HepG2 (cell line): ENCODE results near the gene HMGN4. TPM values are rescaled to one million over a fixed set of nuclear protein-coding genes. Genes with fewer than 3 reads are reported as not detected.

ENCODE experiments used
- KAT8 ChIP-seq: IDR thresholded peaks from 2 replicates; pipeline ENCODE4 v1.6.1; 2016; ENCODE audit warnings: missing genetic modification reagents, missing compliant biosample characterization
- MZF1 ChIP-seq: sonication (generic); formaldehyde crosslinking; IDR thresholded peaks from 2 replicates; pipeline ENCODE4 v1.8.1; 2023; ENCODE audit warnings: mild to moderate bottlenecking, missing genetic modification reagents, borderline replicate concordance
- NFAT5 ChIP-seq: sonication (generic); formaldehyde crosslinking; IDR thresholded peaks from 2 replicates; pipeline ENCODE4 v1.4.0; 2020; ENCODE audit warnings: missing genetic modification reagents
- NFE2L1 ChIP-seq: sonication (generic); formaldehyde crosslinking; IDR thresholded peaks from 2 replicates; pipeline ENCODE4 v1.4.0; 2020; ENCODE audit warnings: missing genetic modification reagents, mild to moderate bottlenecking, borderline replicate concordance
- PHF20 ChIP-seq: sonication (generic); formaldehyde crosslinking; IDR thresholded peaks from 2 replicates; pipeline ENCODE4 v1.5.0; 2020; ENCODE audit warnings: mild to moderate bottlenecking, missing genetic modification reagents
- PRPF4 ChIP-seq: fragments of 200-400 bp; formaldehyde crosslinking; IDR thresholded peaks from 2 replicates; pipeline ENCODE4 v1.6.1; 2016; ENCODE audit warnings: low read length, low read depth; ENCODE audit not compliant: poor library complexity, severe bottlenecking
- RBM39 ChIP-seq: fragments of 200-400 bp; formaldehyde crosslinking; IDR thresholded peaks from one replicate; pipeline ENCODE4 v1.6.1; 2018; ENCODE audit warnings: antibody characterized with exemption, mild to moderate bottlenecking, low read depth, low read length; ENCODE audit not compliant: poor library complexity, severe bottlenecking
- RELA ChIP-seq: sonication (generic); formaldehyde crosslinking; IDR thresholded peaks from 2 replicates; pipeline ENCODE4 v1.4.0; 2020; ENCODE audit warnings: missing genetic modification reagents
- SIN3B ChIP-seq: fragments of 150-350 bp; IDR thresholded peaks from 2 replicates; pipeline ENCODE4 v1.6.1; 2014; ENCODE audit warnings: low read length
- SOX13 ChIP-seq, 3 experiments: fragments of 450-650 bp in 1 of 3; sonication (generic) in 1 of 3; formaldehyde crosslinking in 1 of 3; IDR thresholded peaks in 2 of 3; conservative IDR thresholded peaks in 1 of 3; 2 replicates each; pipeline versions ENCODE4 v1.5.0 to v1.6.1; 2016 to 2020; ENCODE audit warnings: antibody characterized with exemption in 1 of 3, mild to moderate bottlenecking in 1 of 3, missing compliant biosample characterization in 1 of 3, missing genetic modification reagents in 1 of 3, moderate library complexity in 1 of 3
- UBTF ChIP-seq: sonication (generic); formaldehyde crosslinking; IDR thresholded peaks from 2 replicates; pipeline ENCODE4 v1.4.0; 2020; ENCODE audit warnings: mild to moderate bottlenecking, missing genetic modification reagents
- ZBTB7A ChIP-seq: sonication (generic); formaldehyde crosslinking; IDR thresholded peaks from 2 replicates; pipeline ENCODE4 v1.8.0; 2022; ENCODE audit warnings: mild to moderate bottlenecking, missing genetic modification reagents
- ZFY ChIP-seq: sonication (generic); formaldehyde crosslinking; IDR thresholded peaks from 2 replicates; pipeline ENCODE4 v1.4.0; 2020; ENCODE audit warnings: missing genetic modification reagents
- ZNF383 ChIP-seq: sonication (generic); formaldehyde crosslinking; IDR thresholded peaks from 2 replicates; pipeline ENCODE4 v1.4.0; 2020; ENCODE audit warnings: missing genetic modification reagents, mild to moderate bottlenecking, borderline replicate concordance
- ZNF577 ChIP-seq: sonication (generic); formaldehyde crosslinking; IDR thresholded peaks from 2 replicates; pipeline ENCODE4 v1.4.0; 2020; ENCODE audit warnings: mild to moderate bottlenecking, low read depth, missing genetic modification reagents, borderline replicate concordance
- ZNF670 ChIP-seq: sonication (generic); formaldehyde crosslinking; IDR thresholded peaks from 2 replicates; pipeline ENCODE4 v1.8.0; 2022; ENCODE audit warnings: mild to moderate bottlenecking, missing genetic modification reagents, borderline replicate concordance
- ZNF777 ChIP-seq: sonication (generic); formaldehyde crosslinking; IDR thresholded peaks from 2 replicates; pipeline ENCODE4 v1.4.0; 2020; ENCODE audit warnings: missing genetic modification reagents
- ZSCAN5A ChIP-seq: sonication (generic); formaldehyde crosslinking; IDR thresholded peaks from 2 replicates; pipeline ENCODE4 v1.8.0; 2022; ENCODE audit warnings: mild to moderate bottlenecking, missing genetic modification reagents, borderline replicate concordance
- polyA plus RNA-seq, 8 experiments: library from polyadenylated mRNA; depleted of rRNA in 3 of 8; stranded (reverse) in 7 of 8; unstranded in 1 of 8; fragments of >200 nt; fragmentation: Illumina TruSeq in 4 of 8; extraction: Trizol in 4 of 8; gene quantifications; 2 replicates each; pipeline versions ENCODE4 v1.2.1 to v1.2.3, GENCODE V29; 2011 to 2016; ENCODE audit warnings: low read depth in 4 of 8, missing spikeins in 1 of 8, mixed read lengths in 1 of 8; ENCODE audit not compliant: insufficient read depth in 1 of 8
- total RNA-seq, 5 experiments: library from RNA; depleted of rRNA; stranded (reverse); fragments of >200 nt; fragmentation: Illumina TruSeq; extraction: Trizol; gene quantifications; 2 replicates each; pipeline ENCODE4 v1.2.3, GENCODE V29; 2016; ENCODE audit warnings: low read depth in 1 of 5

Gene HMGN4
- total and polyA plus RNA-seq, 2 of the 13 experiments (the other 11 are each of a cell fraction or from before 2014, with no cell fraction given), result 39.9 to 52.1 TPM

GRCh38 chr6:26556263-26557070 lies 18.3 kb downstream of the HMGN4 start (continued):
- TF ChIP-seq UBTF (CRISPR knock-in tag) (peak; percentile 37; the same call in 1 of the 2 replicates), SIN3B (peak; percentile 54; the same call in 1 of the 2 replicates), MZF1 (no peak), ZFY (CRISPR knock-in tag) (peak; percentile 45), ZSCAN5A (CRISPR knock-in tag) (peak; percentile 83; the same call in 1 of the 2 replicates), NFAT5 (CRISPR knock-in tag) (no peak), ZBTB7A (CRISPR knock-in tag) (no peak), RBM39 (no peak), NFE2L1 (CRISPR knock-in tag) (no peak), SOX13 (IDR thresholded peaks at IDR 0.05) (0 out of 2 replicates have a peak, but pooled peaks have one; percentile 54), SOX13 (CRISPR knock-in tag; conservative IDR thresholded peaks at IDR 0.05 in 1 of 2, IDR thresholded peaks at IDR 0.05 in 1 of 2) (peak in 1 of 2 experiments; percentile 57; a peak in 1 of 4 replicates), PRPF4 (peak; percentile 87), ZNF670 (CRISPR knock-in tag) (peak; percentile 76; the same call in 1 of the 2 replicates), ZNF383 (CRISPR knock-in tag) (no peak), ZNF577 (CRISPR knock-in tag) (no peak), ZNF777 (CRISPR knock-in tag) (0 out of 2 replicates have a peak, but pooled peaks have one; percentile 21), PHF20 (CRISPR knock-in tag) (no peak), RELA (CRISPR knock-in tag) (no peak), KAT8 (CRISPR knock-in tag) (peak; percentile 70)
- TF ChIP-seq, all 625 proteins: peak for 223
